ENCODE results near the gene COLEC12. TPM values are rescaled to one million over a fixed set of nuclear protein-coding genes. Genes with fewer than 3 reads are reported as not detected.

Gene COLEC12
- total RNA-seq, 1 donor from 2014 or later = 70.0 TPM

- Mint-ChIP-seq H3K27ac (no peak overlapping the region), H3K36me3 (peaks cover 27% of the 10 kb centered on the region), H3K27me3 (ENCODE audit: low read depth) (no peaks in the 10 kb centered on the region), H3K4me3 (no peak overlapping the region), H3K4me1 (peaks cover 19% of the 10 kb centered on the region), H3K9me3 (peaks cover 24% of the 10 kb centered on the region)
- no peak for TF ChIP-seq CTCF (IDR thresholded peaks at IDR 0.05; ENCODE audit: unreplicated experiment)
- DNase-seq (ENCODE audit: low spot score in 2 of 2, unreplicated experiment in 2 of 2) = peak in 1 of 2 experiments; percentile 45
Measured at GRCh38 chr18:449374-449773, 51.1 kb downstream of the COLEC12 start.

GRCh38 chr18:448116-448790, 52.2 kb downstream of the COLEC12 start:
- TF ChIP-seq CTCF (IDR thresholded peaks at IDR 0.05; ENCODE audit: unreplicated experiment) = no peak
- Mint-ChIP-seq H3K27ac (no peak overlapping the region), H3K36me3 (peaks cover 29% of the 10 kb centered on the region), H3K9me3 (peaks cover 24% of the 10 kb centered on the region), H3K4me3 (no peak overlapping the region), H3K27me3 (ENCODE audit: low read depth) (no peaks in the 10 kb centered on the region), H3K4me1 (peaks cover 19% of the 10 kb centered on the region)
- no peak for DNase-seq (ENCODE audit: low spot score in 2 of 2, unreplicated experiment in 2 of 2)

GRCh38 chr18:446941-447560, 53.5 kb downstream of the COLEC12 start:
- Mint-ChIP-seq H3K36me3 (peaks cover 18% of the 10 kb centered on the region), H3K27me3 (ENCODE audit: low read depth) (no peaks in the 10 kb centered on the region), H3K9me3 (peaks cover 13% of the 10 kb centered on the region), H3K4me1 (peaks cover 19% of the 10 kb centered on the region), H3K27ac (peak overlapping the region; percentile 55), H3K4me3 (no peak overlapping the region)
- DNase-seq (ENCODE audit: low spot score in 2 of 2, unreplicated experiment in 2 of 2) = no peak
- no peak for TF ChIP-seq CTCF (IDR thresholded peaks at IDR 0.05; ENCODE audit: unreplicated experiment)

- H3K27me3 Mint-ChIP-seq (ENCODE audit: low read depth) = no peaks in the 10 kb centered on the region
- peaks cover 18% of the 10 kb centered on the region for H3K4me1 Mint-ChIP-seq
- no peak overlapping the region for H3K4me3 Mint-ChIP-seq
- H3K9me3 Mint-ChIP-seq = no peaks in the 10 kb centered on the region
- H3K36me3 Mint-ChIP-seq = peaks cover 4% of the 10 kb centered on the region
- no peak for DNase-seq (ENCODE audit: low spot score in 2 of 2, unreplicated experiment in 2 of 2)
- TF ChIP-seq CTCF (IDR thresholded peaks at IDR 0.05; ENCODE audit: unreplicated experiment) = no peak
- H3K27ac Mint-ChIP-seq = no peak overlapping the region
Measured at GRCh38 chr18:445055-445454, 55.4 kb downstream of the COLEC12 start.

GRCh38 chr18:438571-438970, 61.9 kb downstream of the COLEC12 start:
- H3K36me3 Mint-ChIP-seq = peaks cover 15% of the 10 kb centered on the region
- peaks cover 5% of the 10 kb centered on the region for H3K4me1 Mint-ChIP-seq
- TF ChIP-seq CTCF (IDR thresholded peaks at IDR 0.05; ENCODE audit: unreplicated experiment) = no peak
- peaks cover 14% of the 10 kb centered on the region for H3K9me3 Mint-ChIP-seq
- H3K4me3 Mint-ChIP-seq = no peak overlapping the region
- DNase-seq (ENCODE audit: low spot score in 2 of 2, unreplicated experiment in 2 of 2) = no peak
- H3K27me3 Mint-ChIP-seq (ENCODE audit: low read depth) = no peaks in the 10 kb centered on the region
- no peak overlapping the region for H3K27ac Mint-ChIP-seq

All from mesothelial cell of epicardium (in vitro differentiated cells).